ENCODE measurements around the gene MTUS2.
A peak's percentile ranks its signal among the peaks of the same experiment; 100 is the strongest.

- TF ChIP-seq POLR2A (IDR thresholded peaks at IDR 0.05; ENCODE audit: low read length) (peak; percentile 47), GATA1 (IDR thresholded peaks at IDR 0.05; ENCODE audit: low read depth, low read length) (no peak)
These were observed 636.3 kb downstream of the MTUS2 start for GRCh38 chr13:29456419-29456818.

Measured in erythroblast (primary cell).